ENCODE measurements around the gene LRRTM4.

The LRRTM4 gene

GRCh38 chr2:77309725-77310124, 212.5 kb downstream of the LRRTM4 start:
- Mint-ChIP-seq H3K36me3 (no peaks in the 10 kb centered on the region), H3K27me3 (no peaks in the 10 kb centered on the region), H3K4me3 (no peak overlapping the region), H3K9me3 (peaks cover 10% of the 10 kb centered on the region), H3K4me1 (no peaks in the 10 kb centered on the region), H3K27ac (no peak overlapping the region)
- ATAC-seq = no peak

GRCh38 chr2:77301441-77301840, 220.7 kb downstream of the LRRTM4 start:
- Mint-ChIP-seq H3K4me1 (no peaks in the 10 kb centered on the region), H3K27ac (no peak overlapping the region), H3K36me3 (no peaks in the 10 kb centered on the region), H3K4me3 (no peak overlapping the region), H3K9me3 (peaks cover 2% of the 10 kb centered on the region), H3K27me3 (no peaks in the 10 kb centered on the region)
- ATAC-seq = no peak

DNA sequence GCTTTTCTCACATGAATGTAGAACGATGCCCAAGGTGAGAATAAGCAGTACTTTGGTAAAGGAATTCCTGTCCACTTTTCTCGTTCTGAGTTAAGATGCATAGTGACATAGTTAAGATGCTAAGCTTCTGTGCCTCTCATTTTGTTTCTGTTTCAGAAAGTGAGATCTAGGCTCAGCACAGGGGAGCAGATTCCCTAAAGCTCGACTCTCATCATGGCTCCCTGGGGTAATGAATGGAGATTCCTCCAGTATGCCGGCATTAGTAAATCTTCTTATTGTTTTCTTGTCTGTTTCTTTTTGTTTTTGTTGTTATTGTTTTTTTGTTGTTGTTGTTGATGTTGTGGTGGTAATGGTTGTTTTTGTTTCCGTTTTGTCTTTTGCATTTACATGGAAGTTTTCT, 225.4 kb downstream of the LRRTM4 start:
- H3K36me3 Mint-ChIP-seq = no peaks in the 10 kb centered on the region
- ATAC-seq = no peak
- H3K9me3 Mint-ChIP-seq = peaks cover 2% of the 10 kb centered on the region
- H3K27me3 Mint-ChIP-seq = no peaks in the 10 kb centered on the region
- no peak overlapping the region for H3K27ac Mint-ChIP-seq
- no peaks in the 10 kb centered on the region for H3K4me1 Mint-ChIP-seq
- H3K4me3 Mint-ChIP-seq = no peak overlapping the region

DNA sequence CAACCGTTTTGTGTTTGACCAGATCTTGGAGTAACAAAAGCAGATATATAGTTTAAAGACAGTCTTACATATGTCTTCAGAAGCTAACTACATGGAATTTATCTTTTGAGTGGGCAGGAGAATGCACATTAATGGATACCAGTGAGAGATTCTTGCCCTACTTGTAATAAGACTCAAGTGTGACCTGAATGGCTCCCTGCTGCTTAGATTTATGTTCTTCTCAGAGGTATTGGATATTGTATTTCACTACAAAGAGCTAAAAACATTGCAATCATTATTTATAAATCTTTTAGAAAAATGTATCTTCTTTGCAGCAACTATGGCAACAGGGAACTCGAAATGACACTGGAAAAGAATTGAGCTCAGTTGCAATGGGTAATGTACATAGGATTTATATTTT, 227.7 kb downstream of the LRRTM4 start:
- H3K27ac Mint-ChIP-seq = no peak overlapping the region
- no peaks in the 10 kb centered on the region for H3K36me3 Mint-ChIP-seq
- no peaks in the 10 kb centered on the region for H3K4me1 Mint-ChIP-seq
- H3K4me3 Mint-ChIP-seq = no peak overlapping the region
- no peaks in the 10 kb centered on the region for H3K27me3 Mint-ChIP-seq
- peaks cover 2% of the 10 kb centered on the region for H3K9me3 Mint-ChIP-seq
- no peak for ATAC-seq

GRCh38 chr2:77284353-77284752, 237.8 kb downstream of the LRRTM4 start:
- Mint-ChIP-seq H3K4me1 (no peaks in the 10 kb centered on the region), H3K27me3 (no peaks in the 10 kb centered on the region), H3K36me3 (no peaks in the 10 kb centered on the region), H3K27ac (no peak overlapping the region), H3K4me3 (no peak overlapping the region), H3K9me3 (no peaks in the 10 kb centered on the region)
- ATAC-seq = no peak

DNA sequence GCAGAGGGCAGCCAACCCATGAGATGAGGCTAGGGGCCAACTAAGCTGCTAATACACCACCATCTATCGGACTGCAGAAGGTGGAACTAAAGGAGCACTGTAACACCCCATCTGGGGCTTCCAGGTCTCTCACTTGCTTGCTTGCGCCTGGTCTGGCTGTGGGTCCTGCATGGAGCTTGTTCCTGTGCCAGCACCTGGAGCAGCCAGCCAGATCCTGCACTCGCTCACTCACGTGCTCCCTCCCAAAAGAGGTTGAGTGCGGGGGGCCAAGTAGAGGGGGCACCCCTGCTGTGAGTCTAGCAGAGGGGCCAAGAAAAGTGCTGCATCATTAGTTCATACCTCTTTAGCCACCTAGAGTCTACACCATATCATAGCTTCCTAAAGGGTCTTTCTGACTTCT, 250.9 kb downstream of the LRRTM4 start:
- no peak overlapping the region for H3K27ac Mint-ChIP-seq
- no peak overlapping the region for H3K4me3 Mint-ChIP-seq
- no peaks in the 10 kb centered on the region for H3K27me3 Mint-ChIP-seq
- no peak for ATAC-seq
- peaks cover 8% of the 10 kb centered on the region for H3K9me3 Mint-ChIP-seq
- no peaks in the 10 kb centered on the region for H3K4me1 Mint-ChIP-seq
- no peaks in the 10 kb centered on the region for H3K36me3 Mint-ChIP-seq

DNA sequence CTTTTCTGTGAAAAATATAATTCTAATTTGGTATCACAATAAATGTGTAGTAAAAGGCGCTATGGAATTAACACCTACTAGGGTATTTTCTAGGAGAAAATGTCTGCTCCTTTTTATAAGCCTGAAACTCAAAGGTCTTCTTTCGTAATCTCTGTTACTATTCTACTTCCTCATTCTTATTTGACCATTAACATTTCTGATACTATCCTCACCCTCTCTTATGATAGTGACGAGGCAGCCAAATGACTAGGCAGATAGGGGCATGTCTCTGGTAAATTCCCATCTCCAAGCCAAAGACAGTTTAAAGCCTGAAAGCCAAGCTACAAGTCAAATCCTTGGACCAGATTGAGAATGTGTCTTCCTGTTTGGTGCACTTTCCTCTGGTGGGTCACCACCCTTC, 251.7 kb downstream of the LRRTM4 start:
- no peaks in the 10 kb centered on the region for H3K36me3 Mint-ChIP-seq
- H3K27ac Mint-ChIP-seq = no peak overlapping the region
- no peak for ATAC-seq
- H3K4me1 Mint-ChIP-seq = no peaks in the 10 kb centered on the region
- no peaks in the 10 kb centered on the region for H3K27me3 Mint-ChIP-seq
- peaks cover 4% of the 10 kb centered on the region for H3K9me3 Mint-ChIP-seq
- no peak overlapping the region for H3K4me3 Mint-ChIP-seq

DNA sequence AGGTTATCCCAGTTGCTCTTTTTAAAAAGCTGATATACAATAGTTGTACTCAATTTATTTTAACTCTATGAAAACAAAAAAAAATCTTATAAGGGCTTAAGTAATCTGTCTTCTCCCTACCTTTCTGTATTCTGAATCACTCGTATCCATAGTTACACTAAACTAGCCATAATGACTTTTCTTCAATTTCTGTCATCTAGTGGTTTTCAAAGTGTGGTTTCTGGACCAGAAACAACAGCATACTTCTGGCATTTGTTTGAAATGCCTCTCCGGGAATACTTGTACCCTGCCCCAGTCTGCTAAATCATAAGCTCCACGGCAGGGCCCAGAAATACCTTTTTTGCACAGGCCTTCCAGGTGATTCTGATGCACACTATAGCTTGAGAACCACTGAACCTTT, 253.6 kb downstream of the LRRTM4 start:
- H3K27me3 Mint-ChIP-seq = no peaks in the 10 kb centered on the region
- H3K9me3 Mint-ChIP-seq = peaks cover 4% of the 10 kb centered on the region
- no peak for ATAC-seq
- no peak overlapping the region for H3K4me3 Mint-ChIP-seq
- no peaks in the 10 kb centered on the region for H3K4me1 Mint-ChIP-seq
- H3K36me3 Mint-ChIP-seq = no peaks in the 10 kb centered on the region
- H3K27ac Mint-ChIP-seq = no peak overlapping the region

- H3K9me3 Mint-ChIP-seq = peaks cover 5% of the 10 kb centered on the region
- no peak overlapping the region for H3K4me3 Mint-ChIP-seq
- no peaks in the 10 kb centered on the region for H3K27me3 Mint-ChIP-seq
- no peak for ATAC-seq
- H3K27ac Mint-ChIP-seq = no peak overlapping the region
- no peaks in the 10 kb centered on the region for H3K36me3 Mint-ChIP-seq
- H3K4me1 Mint-ChIP-seq = no peaks in the 10 kb centered on the region
These were observed 289.2 kb downstream of the LRRTM4 start for GRCh38 chr2:77232909-77233425.

DNA sequence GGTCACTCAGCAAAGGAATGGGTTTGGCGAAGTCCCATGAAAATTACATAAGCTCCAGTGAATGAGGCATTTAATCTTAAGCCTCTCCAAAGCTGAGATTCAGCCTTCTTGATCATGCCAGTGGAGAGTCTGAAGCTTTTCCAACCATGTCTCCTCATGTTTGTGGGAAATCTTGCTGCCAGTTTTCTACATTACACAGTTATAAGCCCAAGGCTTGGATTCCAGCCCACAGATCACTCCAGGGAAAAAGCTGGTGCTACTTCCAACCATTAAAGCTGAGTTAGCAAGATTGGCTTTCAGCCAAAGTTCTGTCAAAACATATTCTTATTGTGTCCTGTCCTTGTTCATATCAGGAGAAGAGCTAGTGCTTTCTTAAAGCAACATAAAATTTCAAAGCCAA, 293.8 kb downstream of the LRRTM4 start:
- no peaks in the 10 kb centered on the region for H3K27me3 Mint-ChIP-seq
- no peaks in the 10 kb centered on the region for H3K4me1 Mint-ChIP-seq
- no peaks in the 10 kb centered on the region for H3K36me3 Mint-ChIP-seq
- peaks cover 5% of the 10 kb centered on the region for H3K9me3 Mint-ChIP-seq
- no peak for ATAC-seq
- H3K4me3 Mint-ChIP-seq = no peak overlapping the region
- no peak overlapping the region for H3K27ac Mint-ChIP-seq

- Mint-ChIP-seq H3K4me1 (no peaks in the 10 kb centered on the region), H3K4me3 (no peak overlapping the region), H3K27me3 (no peaks in the 10 kb centered on the region), H3K9me3 (peaks cover 4% of the 10 kb centered on the region), H3K36me3 (no peaks in the 10 kb centered on the region), H3K27ac (no peak overlapping the region)
- ATAC-seq = no peak
These were observed 311.5 kb downstream of the LRRTM4 start for GRCh38 chr2:77210725-77211124.

DNA sequence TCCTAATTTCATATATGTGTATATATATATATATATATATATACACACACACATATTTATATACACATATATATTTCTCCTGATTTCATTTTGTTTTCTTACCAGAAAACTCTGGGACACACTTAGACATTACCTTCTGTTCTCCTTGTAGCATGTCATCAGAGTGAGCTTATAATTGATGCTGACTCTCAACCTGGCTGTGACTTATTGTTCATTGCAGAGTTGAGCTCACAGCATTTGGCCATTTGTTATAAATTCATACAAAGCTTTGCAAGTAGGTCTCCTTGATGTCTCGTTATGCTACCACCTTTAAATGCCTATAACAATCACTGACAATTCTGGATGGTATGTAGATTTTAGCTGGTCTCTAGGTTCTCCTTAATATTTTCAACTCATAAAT, 314.8 kb downstream of the LRRTM4 start:
- ATAC-seq = no peak
- peaks cover 9% of the 10 kb centered on the region for H3K9me3 Mint-ChIP-seq

DNA sequence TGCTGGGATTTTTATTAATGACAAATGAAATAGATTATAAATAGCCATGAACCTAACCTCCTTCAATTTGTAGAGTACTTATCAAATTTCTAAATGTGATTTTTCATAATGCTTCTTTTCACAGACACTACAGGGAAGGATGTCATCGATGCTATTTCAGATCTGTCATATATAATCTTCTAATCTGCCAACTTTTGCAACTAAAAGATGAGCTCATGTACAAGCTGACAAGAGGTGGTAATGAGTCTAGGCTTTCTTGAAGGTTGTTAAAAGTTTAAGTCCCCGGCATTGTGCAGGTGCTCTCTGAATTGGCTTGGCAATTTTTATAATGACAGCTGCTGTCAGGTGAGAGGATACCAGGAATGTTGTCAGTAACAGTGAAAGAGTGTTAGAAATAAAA, 320.4 kb downstream of the LRRTM4 start:
- Mint-ChIP-seq H3K27ac (no peak overlapping the region), H3K36me3 (no peaks in the 10 kb centered on the region), H3K9me3 (peaks cover 5% of the 10 kb centered on the region), H3K4me1 (no peaks in the 10 kb centered on the region), H3K4me3 (no peak overlapping the region), H3K27me3 (no peaks in the 10 kb centered on the region)
- no peak for ATAC-seq

More for the DNA sequence above, 314.8 kb downstream of the LRRTM4 start:
- Mint-ChIP-seq H3K4me3 (no peak overlapping the region), H3K27me3 (no peaks in the 10 kb centered on the region), H3K4me1 (no peaks in the 10 kb centered on the region), H3K36me3 (no peaks in the 10 kb centered on the region), H3K27ac (no peak overlapping the region)

- Mint-ChIP-seq H3K27ac (no peak overlapping the region), H3K9me3 (no peaks in the 10 kb centered on the region), H3K4me1 (no peaks in the 10 kb centered on the region), H3K27me3 (no peaks in the 10 kb centered on the region), H3K4me3 (no peak overlapping the region), H3K36me3 (no peaks in the 10 kb centered on the region)
- ATAC-seq = no peak
These were observed 322.8 kb downstream of the LRRTM4 start for GRCh38 chr2:77199411-77199810.

GRCh38 chr2:77193858-77194448, 328.2 kb downstream of the LRRTM4 start:
- Mint-ChIP-seq H3K4me1 (no peaks in the 10 kb centered on the region), H3K27ac (no peak overlapping the region), H3K9me3 (no peaks in the 10 kb centered on the region), H3K4me3 (no peak overlapping the region), H3K27me3 (no peaks in the 10 kb centered on the region), H3K36me3 (no peaks in the 10 kb centered on the region)
- no peak for ATAC-seq

DNA sequence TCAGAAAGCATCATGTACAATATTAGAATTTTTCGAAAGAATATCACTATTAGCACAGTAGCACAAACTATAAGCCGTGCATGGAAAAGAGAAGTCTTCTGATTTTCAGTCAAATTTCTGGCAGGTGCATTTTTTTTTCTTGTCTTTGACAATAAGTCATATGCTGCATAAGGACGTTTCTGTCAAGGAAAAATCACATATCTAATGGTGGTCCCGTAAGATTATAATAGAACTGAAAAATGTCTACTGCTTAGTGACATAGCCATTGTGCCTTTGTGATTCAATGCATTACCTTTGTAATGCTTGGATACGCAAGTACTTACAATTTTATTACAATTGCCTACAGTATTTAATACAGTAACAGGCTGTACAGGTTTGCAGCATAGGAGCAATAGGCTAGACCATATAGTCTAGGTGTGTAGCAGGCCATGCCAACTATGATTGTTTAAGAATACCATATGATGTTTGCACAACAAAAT, 329.3 kb downstream of the LRRTM4 start:
- Mint-ChIP-seq H3K36me3 (no peaks in the 10 kb centered on the region), H3K27ac (no peak overlapping the region), H3K9me3 (peaks cover 5% of the 10 kb centered on the region), H3K27me3 (no peaks in the 10 kb centered on the region), H3K4me1 (no peaks in the 10 kb centered on the region), H3K4me3 (no peak overlapping the region)
- ATAC-seq = no peak

Data from stimulated activated memory B cell treated with anti-CD40 and anti-IgM and Interleukin-4, amounts not matched to agents 10 μg/mL and 1 μg/mL and 100 μg/mL, for 72 hours (primary cell).